ENCODE data around the gene TBCA. TPM values are rescaled to one million over a fixed set of nuclear protein-coding genes. Genes with fewer than 3 reads are reported as not detected.

The TBCA gene
- total and polyA plus RNA-seq, 2 of the 13 experiments (the other 11 are each of a cell fraction or from before 2014, with no cell fraction given), result 93.8 to 309 TPM

- BruUV-seq (replicated peaks), result no TSS peak
- ATAC-seq, result no peak
- intact Hi-C loops (cut with micrococcal nuclease; ENCODE audit: unreplicated experiment) (no loop called here), in situ Hi-C loops (cut with HindIII; ENCODE audit: extremely low pct_ligation_motif_present, low pct_unique_long_range_greater_than_20kb) (no loop called here)
- no peak for DNase-seq (ENCODE audit: low spot score)
- H3K9ac ChIP-seq (ENCODE audit: insufficient read depth, low read depth, low read length), result no peak overlapping the region
- H2AFZ ChIP-seq (ENCODE audit: low read length), result no peak overlapping the region
- peaks cover 59% of the 10 kb centered on the region for H4K20me1 ChIP-seq (ENCODE audit: insufficient read depth, low read length)
- H3K4me2 ChIP-seq (ENCODE audit: low read depth, low read length), result no peak overlapping the region
- no peak overlapping the region for H3K4me3 ChIP-seq (replicated peaks in 1 of 3; ENCODE audit: insufficient read depth in 1 of 3, low read depth in 2 of 3, low read length in 3 of 3)
- H3K79me2 ChIP-seq (ENCODE audit: insufficient read depth, low read length), result peaks cover 98% of the 10 kb centered on the region
- POLR2A ChIA-PET, result no interaction called here
- TF ChIP-seq JDP2 (CRISPR knock-in tag; IDR thresholded peaks at IDR 0.05; ENCODE audit: borderline replicate concordance) (no peak), ZNF512 (CRISPR knock-in tag; IDR thresholded peaks at IDR 0.05) (no peak), NFE2L1 (CRISPR knock-in tag; IDR thresholded peaks at IDR 0.05; ENCODE audit: borderline replicate concordance) (no peak)
- peaks cover 3 to 27% of the 10 kb centered on the region in 2 experiments; a peak in 4 of 5 replicates for H3K36me3 ChIP-seq (replicated peaks in 1 of 2; ENCODE audit: control insufficient read depth in 1 of 2, insufficient read depth in 2 of 2, low read length in 2 of 2)
- H3K4me1 ChIP-seq (ENCODE audit: insufficient read depth, low read length), result peaks cover 38% of the 10 kb centered on the region
- no peak for FAIRE-seq
- H3K27me3 ChIP-seq (ENCODE audit: control insufficient read depth in 1 of 2, insufficient read depth in 2 of 2, low read length in 2 of 2), result no peaks in the 10 kb centered on the region
- CTCF ChIA-PET (ENCODE audit: low intra/inter-chr PET ratio, low total read pairs), result no interaction called here
- H3K27ac ChIP-seq (ENCODE audit: extremely low read length, insufficient read depth, low read length), result no peak overlapping the region
- no peaks in the 10 kb centered on the region for H3K9me3 ChIP-seq (ENCODE audit: low read length)
These were observed 7.2 kb downstream of the TBCA start for GRCh38 chr5:77768978-77769377.

GRCh38 chr5:77767301-77767700, 8.8 kb downstream of the TBCA start:
- in situ Hi-C loops (cut with HindIII; ENCODE audit: extremely low pct_ligation_motif_present, low pct_unique_long_range_greater_than_20kb), result no loop called here
- ChIA-PET CTCF (ENCODE audit: low intra/inter-chr PET ratio, low total read pairs) (no interaction called here), POLR2A (no interaction called here)
- DNase-seq (ENCODE audit: low spot score), result no peak
- peaks cover 46% of the 10 kb centered on the region for H4K20me1 ChIP-seq (ENCODE audit: insufficient read depth, low read length)
- no peaks in the 10 kb centered on the region for H3K27me3 ChIP-seq (ENCODE audit: control insufficient read depth in 1 of 2, insufficient read depth in 2 of 2, low read length in 2 of 2)
- BruUV-seq (replicated peaks), result no TSS peak
- 97% methylated on average over 1 of the region's 1 CpG for WGBS (ENCODE audit: low lambda C conversion rate)
- intact Hi-C loops (cut with micrococcal nuclease; ENCODE audit: unreplicated experiment), result no loop called here
- no peak for FAIRE-seq
- no peaks in the 10 kb centered on the region for H3K9me3 ChIP-seq (ENCODE audit: low read length)
- H3K9ac ChIP-seq (ENCODE audit: insufficient read depth, low read depth, low read length), result no peak overlapping the region
- H3K4me3 ChIP-seq (replicated peaks in 1 of 3; ENCODE audit: insufficient read depth in 1 of 3, low read depth in 2 of 3, low read length in 3 of 3), result no peak overlapping the region
- H3K4me1 ChIP-seq (ENCODE audit: insufficient read depth, low read length), result peaks cover 21% of the 10 kb centered on the region
- H2AFZ ChIP-seq (ENCODE audit: low read length), result no peak overlapping the region
- no peak overlapping the region for H3K27ac ChIP-seq (ENCODE audit: extremely low read length, insufficient read depth, low read length)
- no peak for ATAC-seq
- H3K79me2 ChIP-seq (ENCODE audit: insufficient read depth, low read length), result peaks cover 95% of the 10 kb centered on the region
- no peak overlapping the region for H3K4me2 ChIP-seq (ENCODE audit: low read depth, low read length)
- peaks cover 4 to 34% of the 10 kb centered on the region in 2 experiments; a peak in 4 of 5 replicates for H3K36me3 ChIP-seq (replicated peaks in 1 of 2; ENCODE audit: control insufficient read depth in 1 of 2, insufficient read depth in 2 of 2, low read length in 2 of 2)
- TF ChIP-seq ZNF644 (CRISPR knock-in tag; IDR thresholded peaks at IDR 0.05; ENCODE audit: low read depth) (no peak), KLF11 (CRISPR knock-in tag; IDR thresholded peaks at IDR 0.05) (no peak), ZNF510 (CRISPR knock-in tag; IDR thresholded peaks at IDR 0.05; ENCODE audit: low read depth) (no peak), MIXL1 (CRISPR knock-in tag; IDR thresholded peaks at IDR 0.05) (no peak), HOXD1 (CRISPR knock-in tag; IDR thresholded peaks at IDR 0.05) (no peak), NFATC3 (CRISPR knock-in tag; IDR thresholded peaks at IDR 0.05) (no peak), SPEN (CRISPR knock-in tag; IDR thresholded peaks at IDR 0.05; ENCODE audit: low read depth) (no peak), MAX (IDR thresholded peaks at IDR 0.05) (no peak), ZNF782 (CRISPR knock-in tag; IDR thresholded peaks at IDR 0.05; ENCODE audit: borderline replicate concordance) (no peak), KDM5B (CRISPR knock-in tag; IDR thresholded peaks at IDR 0.05; ENCODE audit: borderline replicate concordance) (no peak), ZNF484 (CRISPR knock-in tag; IDR thresholded peaks at IDR 0.05; ENCODE audit: borderline replicate concordance, low read depth) (no peak), EZH2 (conservative IDR thresholded peaks at IDR 0.05; ENCODE audit: low read depth, low read length) (no peak), RNF219 (CRISPR knock-in tag; IDR thresholded peaks at IDR 0.05) (no peak)

Measured in HepG2 (cell line).